Stimulated activated CD8-positive, alpha-beta memory T cell treated with anti-CD3 and anti-CD28 coated beads, Interleukin-15, amount 100 ng/mL, for 48 hours (primary cell): ENCODE results near the gene DBNL.

Experiments
- DNase-seq, 2 donors: peaks; one replicate each; pipeline ENCODE4 v3.0.0-alpha.2; 2020; ENCODE audit warnings: low read depth in 2 of 2

DBNL gene

DNA sequence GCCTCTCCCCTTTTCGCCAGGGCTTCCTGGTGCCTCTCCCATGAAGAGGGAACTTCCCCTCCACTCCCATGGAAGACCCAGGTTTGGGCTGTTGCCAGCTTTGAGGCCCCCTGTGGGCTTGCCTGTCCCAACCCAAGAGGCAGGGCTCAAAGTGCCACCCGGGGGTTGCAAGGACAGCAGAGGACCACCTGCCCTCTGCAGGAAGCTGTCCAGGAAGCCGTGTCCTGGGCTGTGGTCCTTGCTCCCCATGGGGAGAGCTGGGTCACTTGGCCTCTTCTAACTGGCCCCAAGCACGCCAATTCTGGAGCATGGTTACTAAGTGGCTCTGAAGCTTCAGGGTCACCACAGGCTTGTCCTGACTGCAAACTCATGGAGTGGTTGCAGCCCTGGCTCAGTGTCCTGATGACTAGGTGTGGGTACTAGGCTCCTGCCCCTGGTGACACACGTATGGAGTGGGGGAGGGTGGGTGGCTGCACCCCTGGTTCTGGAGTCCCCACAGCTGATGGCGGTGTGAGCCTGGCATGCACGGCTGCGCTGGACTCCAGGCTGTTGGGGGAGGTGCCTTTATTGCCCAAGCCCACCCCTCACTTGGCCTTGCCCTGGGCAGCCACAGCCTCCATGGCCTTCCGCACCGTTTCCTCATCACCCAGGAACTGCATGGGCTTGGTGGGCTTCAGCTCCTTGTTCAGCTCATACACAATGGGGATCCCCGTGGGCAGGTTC, 17.8 kb downstream of the DBNL start:
- DNase-seq: no peak

DNA sequence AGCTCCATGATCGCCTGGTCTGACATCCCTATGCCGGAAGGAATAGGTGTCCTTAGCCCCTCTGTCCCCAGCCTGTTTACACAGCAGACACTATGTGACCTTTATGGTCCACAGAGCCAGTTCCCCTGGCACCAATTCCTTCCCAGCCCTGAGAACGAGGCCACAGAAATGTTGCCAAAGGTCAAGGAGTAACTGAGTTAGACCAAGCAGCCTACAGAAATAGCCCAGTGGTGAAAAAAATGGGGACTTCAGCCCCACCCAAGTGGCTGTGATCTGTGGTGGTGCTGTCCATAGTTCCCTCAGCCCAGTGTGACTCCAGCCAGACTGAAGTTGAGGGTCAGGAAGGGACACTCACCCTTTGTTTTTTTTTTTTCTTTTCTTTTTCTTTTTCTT, 18.4 kb downstream of the DBNL start:
- no peak for DNase-seq

DNA sequence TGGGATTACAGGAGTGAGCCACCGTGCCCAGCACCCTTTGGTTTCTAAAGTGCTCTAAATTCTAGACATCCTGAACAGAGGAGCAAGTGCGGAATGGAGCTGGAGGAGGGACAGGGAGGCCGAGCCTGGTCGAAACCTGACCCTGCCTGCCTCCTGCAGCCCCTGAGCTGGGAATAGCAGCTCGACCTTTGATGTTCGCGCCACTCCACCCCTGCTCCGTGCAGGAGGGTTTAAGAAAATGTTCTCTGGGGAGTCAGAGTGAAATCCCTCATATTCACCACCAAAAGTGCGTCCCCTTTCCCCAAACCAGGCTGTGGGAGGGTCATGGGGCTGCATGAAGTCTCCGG, 19.0 kb downstream of the DBNL start:
- no peak for DNase-seq

DNA sequence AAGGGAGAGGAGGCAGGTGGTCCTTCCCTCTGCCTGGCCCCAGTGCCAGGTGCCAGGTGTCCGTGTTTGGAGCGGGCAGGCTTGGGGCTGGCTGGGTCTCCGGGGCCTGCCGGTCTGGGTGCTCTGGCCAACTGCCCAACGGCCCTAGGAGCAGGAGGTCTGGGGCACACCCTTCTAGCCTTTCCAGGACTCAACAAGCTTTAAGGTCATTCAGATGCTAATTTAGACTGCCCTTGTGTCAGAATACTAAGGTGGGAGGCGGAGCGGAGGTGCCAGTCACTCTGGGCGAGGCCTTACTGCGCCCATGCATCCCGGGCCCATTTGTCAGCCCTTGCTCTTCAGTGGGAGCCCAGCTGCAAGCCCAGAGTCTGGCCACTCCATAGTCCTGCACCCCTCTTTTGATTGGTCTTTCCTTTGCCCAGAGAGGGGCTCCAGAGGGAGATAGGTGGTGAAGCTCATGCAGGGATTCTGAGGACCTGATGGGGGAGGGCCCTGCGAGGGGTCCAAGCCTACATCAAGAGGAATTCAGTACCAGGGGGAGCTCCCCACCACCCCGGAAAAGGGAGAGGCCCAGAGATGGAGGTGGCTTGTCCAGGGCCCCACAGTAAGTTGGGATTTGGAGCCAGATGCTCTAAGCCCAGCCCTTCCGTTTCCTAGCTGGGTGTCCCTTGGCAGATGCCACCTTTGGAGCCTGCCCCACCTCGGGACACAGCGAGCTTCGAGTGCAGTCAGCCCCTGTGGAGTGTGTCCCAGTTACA, 19.6 kb downstream of the DBNL start:
- no peak for DNase-seq

GRCh38 chr7:44064791-44065430, 20.4 kb downstream of the DBNL start:
- DNase-seq: no peak

GRCh38 chr7:44065431-44066110, 21.1 kb downstream of the DBNL start, which contains the start of gene PGAM2:
PGAM2 (minus strand) TSS chr7:44065567; CDS start chr7:44065529, 38 bp downstream.
- no peak for DNase-seq

DNA sequence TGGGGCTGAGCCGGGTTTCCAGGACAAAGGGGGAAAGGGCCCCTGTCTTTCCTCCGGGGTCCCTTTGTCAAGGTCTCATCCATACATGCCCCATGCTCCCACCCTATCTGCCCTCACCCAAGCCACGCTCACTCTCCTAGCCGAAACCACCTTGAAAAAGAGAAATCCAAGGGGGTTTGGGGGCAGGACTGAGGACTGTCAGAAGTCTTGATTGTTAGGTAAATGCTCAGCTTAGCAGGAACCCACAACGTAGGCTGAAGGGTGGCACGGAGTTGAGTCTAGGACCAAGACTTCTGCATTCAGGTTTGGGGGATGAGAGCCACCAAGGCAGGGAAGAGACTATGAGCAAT, 21.6 kb downstream of the DBNL start:
- no peak for DNase-seq

DNA sequence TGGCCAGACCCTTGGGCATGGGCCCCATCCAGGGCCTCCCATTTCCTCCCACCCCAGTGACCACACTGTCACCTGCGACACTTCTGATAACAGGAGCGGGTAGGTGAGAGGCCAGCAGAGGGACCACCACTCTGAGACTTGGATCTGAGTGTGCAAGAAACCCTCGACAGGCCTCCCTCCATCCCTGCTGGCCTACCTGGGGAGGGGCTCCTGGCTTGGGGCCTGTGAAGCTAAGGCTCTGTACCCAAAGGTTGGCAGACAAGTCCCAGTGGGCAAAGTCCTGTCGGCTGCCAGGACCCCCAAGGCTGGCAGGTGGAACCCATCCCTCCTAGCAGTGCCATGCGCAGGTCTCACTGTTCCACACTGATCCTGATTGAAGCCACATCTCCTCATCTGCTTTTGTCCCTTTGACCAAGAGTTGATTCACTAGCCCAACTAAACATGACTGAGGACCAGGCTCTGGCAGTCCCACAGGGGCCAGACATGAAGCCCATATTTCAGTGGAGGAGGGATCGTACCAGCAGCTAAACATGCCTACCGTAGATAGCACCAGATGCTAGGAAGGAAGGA, 22.1 kb downstream of the DBNL start:
- no peak for DNase-seq

- DNase-seq: no peak
Measured at GRCh38 chr7:44067064-44067951, 22.8 kb downstream of the DBNL start.

DNA sequence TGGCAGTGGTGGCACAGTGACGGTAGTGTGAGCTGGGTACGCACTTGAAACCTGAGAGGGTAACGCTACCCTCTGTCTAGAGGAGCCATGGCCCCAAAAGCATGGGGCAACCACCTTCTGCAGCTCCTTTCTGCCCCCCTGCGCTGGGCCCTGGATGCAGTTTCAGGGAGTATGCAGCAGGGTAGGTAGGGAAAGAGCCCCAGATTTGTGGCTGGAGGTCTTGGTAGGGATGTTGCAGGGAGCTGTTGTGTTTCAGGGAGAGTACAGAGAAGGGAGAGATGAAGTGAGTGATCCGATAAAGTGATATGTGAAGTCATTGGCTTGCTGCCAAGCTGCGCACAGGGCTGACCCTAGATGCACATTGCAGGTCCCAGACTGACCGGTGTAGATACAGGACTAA, 23.6 kb downstream of the DBNL start:
- DNase-seq: no peak

DNA sequence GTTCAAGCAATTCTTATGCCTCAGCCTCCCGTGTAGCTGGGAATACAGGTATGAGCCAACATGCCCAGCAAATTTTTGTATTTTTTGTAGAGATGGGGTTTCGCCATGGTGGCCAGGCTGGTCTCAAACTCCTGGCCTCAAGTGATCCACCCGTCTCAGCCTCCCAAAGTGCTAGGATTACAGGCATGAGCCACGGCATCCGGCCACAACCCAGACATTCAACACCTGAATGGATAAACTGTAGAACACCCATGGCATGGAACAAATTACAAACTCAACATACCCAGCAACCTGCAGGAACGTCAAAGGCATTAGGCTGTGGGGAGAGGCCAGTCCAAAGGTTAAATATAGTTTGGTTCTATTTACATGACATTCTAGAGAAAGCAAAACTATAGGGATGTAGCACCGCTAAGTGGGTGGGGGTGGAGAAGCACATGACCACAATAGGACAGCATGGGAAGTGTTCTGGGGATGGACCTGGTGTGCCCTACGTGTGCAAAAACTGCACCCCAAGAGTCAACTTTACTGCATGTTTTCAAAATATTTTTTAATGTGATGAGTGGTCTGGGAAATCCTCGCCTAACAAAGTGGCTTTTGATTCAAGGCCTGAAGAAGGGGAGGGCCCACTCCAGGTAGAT, 27.3 kb downstream of the DBNL start:
- no peak for DNase-seq

GRCh38 chr7:44072364-44073231, 28.1 kb downstream of the DBNL start:
- DNase-seq: peak in 1 of 2 donors; percentile 33

GRCh38 chr7:44073664-44074348, 29.3 kb downstream of the DBNL start:
- DNase-seq: peak; percentile 54 to 68

GRCh38 chr7:44074349-44074695, 29.8 kb downstream of the DBNL start:
- no peak for DNase-seq

- no peak for DNase-seq
Measured at GRCh38 chr7:44075296-44076075, 31.0 kb downstream of the DBNL start.

- no peak for DNase-seq
Measured at GRCh38 chr7:44076101-44076895, 31.8 kb downstream of the DBNL start.

GRCh38 chr7:44077061-44077460, 32.6 kb downstream of the DBNL start:
- DNase-seq: no peak
